ENCODE results near the gene ADAMTS13.
"Not testable (repeated sequence)": the region's sequence is repeated elsewhere in the genome, so short reads cannot be mapped to it uniquely, and the experiment has no call there.

Gene ADAMTS13

DNA sequence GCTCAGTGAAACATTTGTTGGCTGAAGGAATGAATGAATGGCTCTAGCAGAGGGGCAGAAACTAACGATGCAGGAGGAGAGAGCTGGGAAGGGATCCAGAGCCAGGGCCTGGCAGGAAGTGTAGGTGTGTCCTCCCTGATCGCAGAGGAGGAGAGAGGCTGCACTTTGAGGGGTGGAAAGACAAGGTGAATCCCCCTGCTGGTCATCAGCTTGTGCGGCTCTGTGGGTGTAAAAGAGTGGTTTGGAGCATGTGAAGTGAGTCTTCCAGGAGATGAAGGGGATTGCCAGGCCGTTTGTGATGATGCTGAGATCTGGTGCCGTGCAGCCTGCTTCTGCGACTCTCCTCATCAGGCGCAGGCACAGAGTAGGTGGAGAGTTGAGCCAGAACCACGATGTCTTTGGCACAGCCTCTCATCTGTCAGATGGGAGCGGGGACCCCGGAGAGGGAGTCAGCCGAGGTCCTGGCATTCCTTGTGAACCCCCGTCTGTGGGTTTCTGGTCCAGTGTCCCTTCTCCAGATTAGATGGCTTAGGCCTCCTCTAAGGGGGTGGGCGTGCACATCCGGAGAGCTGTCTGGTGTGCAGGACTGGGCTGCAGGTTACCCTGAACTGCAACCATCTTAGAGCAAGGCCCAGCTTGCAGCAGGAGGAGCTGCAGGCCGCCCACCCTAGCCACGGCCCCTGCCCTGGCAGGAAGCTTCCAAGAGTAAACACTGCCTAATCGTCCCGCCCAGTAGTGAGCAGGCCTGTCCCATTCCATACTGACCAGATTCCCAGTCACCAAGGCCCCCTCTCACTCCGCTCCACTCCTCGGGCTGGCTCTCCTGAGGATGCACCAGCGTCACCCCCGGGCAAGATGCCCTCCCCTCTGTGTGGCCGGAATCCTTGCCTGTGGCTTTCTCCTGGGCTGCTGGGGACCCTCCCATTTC, at the start of gene ADAMTS13:
TSS of gene ADAMTS13 (plus strand) at position 753 of the 928 bp plus-strand sequence. CDS start at position 830, 77 bp downstream.
- no peak for DNase-seq

GRCh38 chr9:133374612-133375115, 47.5 kb upstream of the ADAMTS13 start:
- DNase-seq, result no peak

- DNase-seq, result no peak
Observed at GRCh38 chr9:133375116-133375723, 46.9 kb upstream of the ADAMTS13 start.

GRCh38 chr9:133375724-133376654, 46.2 kb upstream of the ADAMTS13 start, which contains the start of the genes STKLD1 and SURF4:
Gene STKLD1, plus strand, starts transcription at chr9:133376366. Its CDS starts 108 bp downstream, at chr9:133376474.
Gene SURF4, minus strand, starts transcription at chr9:133376060. Its CDS starts 91 bp downstream, at chr9:133375969.
- peak; percentile 80 for DNase-seq

- not testable (repeated sequence) for DNase-seq
Observed at GRCh38 chr9:133377280-133377679, 44.9 kb upstream of the ADAMTS13 start.

GRCh38 chr9:133377721-133378216, 44.4 kb upstream of the ADAMTS13 start:
- no peak for DNase-seq

DNA sequence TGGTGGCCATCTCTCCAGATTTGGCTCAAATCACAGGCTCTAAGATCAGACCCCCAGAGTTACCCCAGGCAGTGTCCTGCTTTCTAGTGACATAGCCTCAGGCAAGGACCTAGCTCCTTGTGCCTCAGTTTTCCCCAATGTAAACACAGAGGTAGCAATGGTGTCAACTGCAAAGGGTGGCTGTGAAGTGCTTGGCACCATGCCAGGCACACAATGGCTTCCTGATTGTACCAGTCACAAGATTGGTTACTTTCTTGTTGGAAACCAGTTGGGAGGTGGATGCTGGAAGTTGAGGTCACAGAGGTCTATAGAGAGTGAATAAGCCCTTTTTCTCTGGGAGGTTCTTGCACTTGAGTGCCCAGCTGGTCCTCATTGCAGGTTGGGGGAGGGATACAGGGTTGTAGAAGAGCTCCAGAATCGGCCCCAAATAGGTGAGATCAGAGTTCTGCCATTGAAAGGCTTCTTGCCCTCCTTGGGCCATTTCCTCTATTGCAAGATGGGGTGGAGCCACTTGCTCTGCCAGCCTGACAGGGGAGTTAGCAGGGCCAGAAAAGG, 43.7 kb upstream of the ADAMTS13 start:
- no peak for DNase-seq

GRCh38 chr9:133379153-133380086, 42.7 kb upstream of the ADAMTS13 start:
- no peak for DNase-seq

DNA sequence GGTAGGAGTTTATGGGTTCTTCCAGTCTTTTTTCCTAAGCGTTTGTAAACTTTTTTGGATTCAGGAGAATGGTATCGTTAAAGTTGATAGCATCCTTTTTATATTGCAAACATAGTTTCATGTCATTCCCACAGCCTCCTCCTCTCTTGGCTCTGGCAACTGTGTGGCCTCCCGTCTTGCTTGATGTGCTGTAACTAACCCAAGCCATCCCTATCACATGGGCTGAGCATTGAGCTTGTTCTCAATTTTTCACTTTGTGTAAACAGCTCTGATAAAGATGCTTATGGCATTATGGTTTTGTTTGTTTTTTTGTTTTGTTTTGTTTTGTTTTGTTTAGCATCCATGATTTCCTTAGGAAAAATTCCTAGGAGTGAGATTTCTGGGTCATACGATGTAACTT, 41.4 kb upstream of the ADAMTS13 start:
- no peak for DNase-seq

GRCh38 chr9:133382507-133383141, 39.5 kb upstream of the ADAMTS13 start:
- DNase-seq, result no peak

DNA sequence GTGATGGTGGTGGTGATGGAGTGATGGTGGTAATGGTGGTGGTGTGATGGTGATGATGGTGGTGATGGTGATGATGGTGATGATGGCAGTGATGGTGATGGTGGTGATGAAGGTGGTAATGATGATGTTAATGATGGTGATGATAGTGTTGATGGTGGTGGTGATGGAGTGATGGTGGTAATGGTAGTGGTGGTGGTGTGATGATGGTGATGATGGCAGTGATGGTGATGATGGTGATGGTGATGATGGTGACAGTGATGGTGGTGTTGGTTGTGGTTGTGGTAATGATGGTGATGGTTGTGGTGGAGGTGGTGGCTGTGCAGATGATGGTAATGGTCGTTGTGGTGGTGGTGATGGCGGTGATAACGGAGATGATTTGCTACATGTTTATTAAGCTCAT, 38.7 kb upstream of the ADAMTS13 start:
- no peak for DNase-seq

DNA sequence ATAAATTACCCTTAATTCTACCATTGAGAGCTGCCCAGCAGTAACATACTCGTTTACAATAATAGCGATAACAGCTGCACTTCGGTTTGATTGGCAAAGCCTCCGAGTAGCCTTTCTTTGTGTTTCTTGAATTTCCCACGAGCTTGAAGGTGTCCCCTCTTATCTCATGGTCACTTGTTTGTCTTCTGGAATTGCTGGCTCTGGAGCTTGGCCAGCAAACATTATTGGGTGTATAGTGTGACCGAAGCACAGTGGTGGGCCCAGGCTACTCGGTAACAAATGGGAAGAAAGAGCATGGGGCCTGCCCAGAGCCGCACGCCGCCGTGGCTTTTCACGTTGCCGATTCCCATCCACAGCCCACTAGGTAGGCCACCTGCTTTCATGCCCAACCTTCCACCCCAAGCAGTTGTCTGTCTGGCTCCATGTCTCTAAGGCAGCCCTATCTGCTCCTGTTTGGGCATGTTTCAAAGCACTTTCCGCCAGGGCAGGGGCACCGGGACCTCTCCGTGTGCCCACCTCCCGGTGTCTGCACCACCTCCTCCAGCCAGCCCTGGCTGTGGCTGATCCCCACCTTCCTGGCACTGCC, 37.3 kb upstream of the ADAMTS13 start:
- DNase-seq, result no peak

- DNase-seq, result no peak
Observed at GRCh38 chr9:133385452-133385851, 36.7 kb upstream of the ADAMTS13 start.

DNA sequence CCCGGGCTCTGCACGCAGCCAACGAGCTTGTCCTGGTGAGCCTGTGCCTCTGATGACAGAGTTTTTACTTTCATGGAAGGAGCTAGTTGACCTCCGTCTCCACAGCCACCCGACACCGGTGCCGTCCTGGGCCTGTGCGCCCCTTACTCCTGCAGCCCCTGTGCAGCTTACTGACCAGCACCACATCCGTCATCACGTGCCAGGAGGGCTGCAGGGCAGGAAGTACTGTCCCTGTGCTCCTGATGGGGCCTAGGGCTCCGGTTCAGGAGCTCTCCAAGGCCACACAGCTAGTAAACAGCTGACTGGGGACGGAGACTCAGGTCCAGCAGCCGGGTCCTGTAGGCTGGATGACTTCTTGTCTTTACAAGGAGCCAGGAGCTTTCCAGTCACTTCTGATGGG, 35.8 kb upstream of the ADAMTS13 start:
- no peak for DNase-seq

DNA sequence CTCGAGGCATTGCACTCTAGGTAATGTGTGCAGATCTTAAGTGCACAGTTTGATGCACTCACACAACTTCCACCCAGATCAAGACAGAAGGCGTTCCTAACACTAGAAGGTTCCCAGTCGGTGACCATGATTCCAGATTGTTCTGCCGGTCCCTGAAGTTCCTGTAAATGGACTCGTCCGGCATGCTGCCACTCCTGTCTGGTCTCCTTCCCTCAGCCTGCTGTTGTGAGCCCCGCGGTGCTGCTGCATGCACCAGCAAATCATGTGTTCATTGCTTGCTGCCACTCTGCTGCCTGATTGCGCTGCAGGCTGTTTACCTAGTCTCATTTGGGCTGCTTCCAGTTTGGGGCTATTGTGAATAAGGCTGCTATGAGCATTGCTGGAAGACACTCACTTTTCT, 34.5 kb upstream of the ADAMTS13 start:
- peak; percentile 60 for DNase-seq

- DNase-seq, result no peak
Observed at GRCh38 chr9:133389025-133389557, 33.1 kb upstream of the ADAMTS13 start.

- DNase-seq, result no peak
Observed at GRCh38 chr9:133389562-133389961, 32.6 kb upstream of the ADAMTS13 start.

GRCh38 chr9:133390713-133391112, 31.5 kb upstream of the ADAMTS13 start:
- DNase-seq, result no peak

DNA sequence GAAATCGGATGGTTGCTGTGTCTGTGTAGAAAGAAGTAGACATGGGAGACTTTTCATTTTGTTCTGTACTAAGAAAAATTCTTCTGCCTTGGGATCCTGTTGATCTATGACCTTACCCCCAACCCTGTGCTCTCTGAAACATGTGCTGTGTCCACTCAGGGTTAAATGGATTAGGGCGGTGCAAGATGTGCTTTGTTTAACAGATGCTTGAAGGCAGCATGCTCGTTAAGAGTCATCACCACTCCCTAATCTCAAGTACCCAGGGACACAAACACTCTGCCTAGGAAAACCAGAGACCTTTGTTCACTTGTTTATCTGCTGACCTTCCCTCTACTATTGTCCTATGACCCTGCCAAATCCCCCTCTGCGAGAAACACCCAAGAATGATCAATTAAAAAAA, 30.7 kb upstream of the ADAMTS13 start:
- not testable (repeated sequence) for DNase-seq

DNA sequence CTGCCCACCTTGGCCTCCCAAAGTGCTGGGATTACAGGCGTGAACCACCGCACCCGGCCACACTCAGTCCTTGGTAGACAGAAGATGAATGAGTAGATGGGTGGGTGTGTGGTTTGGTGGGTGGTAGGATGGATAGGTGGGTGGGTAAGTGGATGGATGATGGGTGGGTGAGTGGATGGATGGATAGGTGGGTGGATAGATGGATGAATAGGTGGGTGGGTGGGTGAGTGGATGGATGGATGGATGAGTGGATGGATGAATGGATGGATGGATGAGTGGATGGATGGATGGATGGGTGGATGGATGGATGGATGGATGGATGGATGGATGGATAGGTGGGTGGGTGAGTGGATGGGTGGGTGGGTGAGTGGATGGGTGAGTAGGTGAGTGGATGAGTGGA, 29.9 kb upstream of the ADAMTS13 start:
- not testable (repeated sequence) for DNase-seq
